Neural cell (in vitro differentiated cells): Measurements from ENCODE around the gene TSNAX. TPM values are rescaled to one million over a fixed set of nuclear protein-coding genes. Genes with fewer than 3 reads are reported as not detected.
A peak's percentile ranks its signal among the peaks of the same experiment; 100 is the strongest.

Experiments used
- H2AFZ ChIP-seq: fragments of 200-600, 300-800 bp; sonication (generic), shearing (Covaris generic); 2 replicates; pipeline ENCODE4 v1.6.0; 2014; ENCODE audit warnings: low read depth, mild to moderate bottlenecking, antibody characterized with exemption, low read length, moderate library complexity
- H3F3A ChIP-seq: fragments of 200-600 bp; shearing (Covaris generic); 2 replicates; pipeline ENCODE4 v1.6.1; 2016; ENCODE audit warnings: mild to moderate bottlenecking, moderate library complexity, mixed read lengths, antibody characterized with exemption, low read length; ENCODE audit not compliant: insufficient read depth, poor library complexity, severe bottlenecking
- H3K27ac ChIP-seq: fragments of 200-600, 300-800 bp; sonication (generic), shearing (Covaris generic); 2 replicates; pipeline ENCODE4 v1.5.1; 2014; ENCODE audit warnings: mild to moderate bottlenecking, low read length, moderate library complexity
- H3K27me3 ChIP-seq: fragments of 300-800, 200-600 bp; sonication (generic), shearing (Covaris generic); 2 replicates; pipeline ENCODE4 v1.6.0; 2014; ENCODE audit warnings: mild to moderate bottlenecking, low read depth, low read length, moderate library complexity; ENCODE audit not compliant: insufficient read depth
- H3K36me3 ChIP-seq: fragments of 300-800, 200-600 bp; sonication (generic), shearing (Covaris generic); 2 replicates; pipeline ENCODE4 v1.5.1; 2014; ENCODE audit warnings: mild to moderate bottlenecking, antibody characterized with exemption, low read length, moderate library complexity; ENCODE audit not compliant: insufficient read depth
- H3K4me2 ChIP-seq: fragments of 300-800, 200-600 bp; sonication (generic), shearing (Covaris generic); 2 replicates; pipeline ENCODE4 v1.6.0; 2014; ENCODE audit warnings: mild to moderate bottlenecking, low read length
- H3K4me3 ChIP-seq: fragments of 300-800, 200-600 bp; sonication (generic), shearing (Covaris generic); 2 replicates; pipeline ENCODE4 v1.5.1; 2014; ENCODE audit warnings: mild to moderate bottlenecking, low read length, moderate library complexity
- H3K79me2 ChIP-seq: fragments of 200-600 bp; shearing (Covaris generic); replicated peaks from 2 replicates; pipeline ENCODE4 v1.6.0; 2014; ENCODE audit warnings: mild to moderate bottlenecking, low read length, moderate library complexity; ENCODE audit not compliant: insufficient read depth
- H3K9ac ChIP-seq: fragments of 300-800, 200-600 bp; sonication (generic), shearing (Covaris generic); 2 replicates; pipeline ENCODE4 v1.6.1; 2016; ENCODE audit warnings: mild to moderate bottlenecking, low read length, mixed read lengths
- H3K9me2 ChIP-seq: fragments of 200-600 bp; shearing (Covaris generic); 2 replicates; pipeline ENCODE4 v1.6.1; 2016; ENCODE audit warnings: mild to moderate bottlenecking, low read length, mixed read lengths; ENCODE audit not compliant: insufficient read depth
- H3K9me3 ChIP-seq: fragments of 200-600, 300-800 bp; sonication (generic), shearing (Covaris generic); 2 replicates; pipeline ENCODE4 v1.6.1; 2016; ENCODE audit warnings: mild to moderate bottlenecking, mixed run types, low read length, moderate library complexity, mixed read lengths
- H4K20me1 ChIP-seq: fragments of 200-600 bp; shearing (Covaris generic); 2 replicates; pipeline ENCODE4 v1.6.1; 2016; ENCODE audit warnings: mild to moderate bottlenecking, mixed run types; ENCODE audit not compliant: insufficient read depth
- EP300 ChIP-seq: fragments of 450-650 bp; conservative IDR thresholded peaks from 2 replicates; pipeline ENCODE4 v1.6.1; 2014; ENCODE audit warnings: antibody characterized with exemption, mild to moderate bottlenecking, moderate library complexity; ENCODE audit not compliant: poor library complexity, severe bottlenecking
- MXI1 ChIP-seq: fragments of 450-650 bp; conservative IDR thresholded peaks from 2 replicates; pipeline ENCODE4 v1.6.1; 2014; ENCODE audit warnings: antibody characterized with exemption, mild to moderate bottlenecking; ENCODE audit not compliant: poor library complexity, severe bottlenecking
- REST ChIP-seq: IDR thresholded peaks from 2 replicates; pipeline ENCODE4 v1.6.1; 2012; ENCODE audit warnings: borderline replicate concordance
- polyA plus RNA-seq: library from polyadenylated mRNA; depleted of rRNA; stranded (reverse); fragments of >200 nt; gene quantifications from 2 replicates; pipeline ENCODE4 v1.2.3, GENCODE V29; 2014

Gene TSNAX
- polyA plus RNA-seq, 1 donor from 2014 or later: 55.2 TPM

- H3K36me3 ChIP-seq: no peaks in the 10 kb centered on the region
- no peaks in the 10 kb centered on the region for H4K20me1 ChIP-seq
- H3K79me2 ChIP-seq: no peaks in the 10 kb centered on the region
- no peak overlapping the region for H3K9ac ChIP-seq
- TF ChIP-seq REST: peak; percentile 24
- peak; percentile 41 for TF ChIP-seq EP300
- TF ChIP-seq MXI1: no peak
- H3K9me2 ChIP-seq: no peaks in the 10 kb centered on the region
- no peak overlapping the region for H3K4me3 ChIP-seq
- H3K27ac ChIP-seq: no peak overlapping the region
- H3K9me3 ChIP-seq: no peaks in the 10 kb centered on the region
- H3K4me2 ChIP-seq: no peak overlapping the region
- H3K27me3 ChIP-seq: no peaks in the 10 kb centered on the region
- no peaks in the 10 kb centered on the region for H3F3A ChIP-seq
- H2AFZ ChIP-seq: no peak overlapping the region
Measured at GRCh38 chr1:231613419-231614349, 85.2 kb downstream of the TSNAX start.

Other genes starting within 250 kb of the TSNAX start
- 12.9 and 16.9 TPM in 2 replicates for gene EXOC8, start 190.8 kb upstream of the TSNAX start, polyA plus RNA-seq
- 11.8 and 17.3 TPM in 2 replicates for gene SPRTN, start 190.4 kb upstream of the TSNAX start, polyA plus RNA-seq
- 32.6 and 33.2 TPM in 2 replicates for gene EGLN1, start 106.4 kb upstream of the TSNAX start, polyA plus RNA-seq
- 0.42 and 0.84 TPM in 2 replicates for gene DISC1, start 98.1 kb downstream of the TSNAX start, polyA plus RNA-seq